Activated CD8-positive, alpha-beta memory T cell treated with anti-CD3 and anti-CD28 coated beads for 48 hours (primary cell): ENCODE results near the gene PGGHG.
"Not testable (repeated sequence)": the region's sequence is repeated elsewhere in the genome, so short reads cannot be mapped to it uniquely, and the experiment has no call there.

Source experiments
- DNase-seq, 3 experiments: peaks; one replicate each; pipeline ENCODE4 v3.0.0-alpha.2; 2020; ENCODE audit warnings: low read depth in 2 of 3, low spot score in 2 of 3

PGGHG gene

DNA sequence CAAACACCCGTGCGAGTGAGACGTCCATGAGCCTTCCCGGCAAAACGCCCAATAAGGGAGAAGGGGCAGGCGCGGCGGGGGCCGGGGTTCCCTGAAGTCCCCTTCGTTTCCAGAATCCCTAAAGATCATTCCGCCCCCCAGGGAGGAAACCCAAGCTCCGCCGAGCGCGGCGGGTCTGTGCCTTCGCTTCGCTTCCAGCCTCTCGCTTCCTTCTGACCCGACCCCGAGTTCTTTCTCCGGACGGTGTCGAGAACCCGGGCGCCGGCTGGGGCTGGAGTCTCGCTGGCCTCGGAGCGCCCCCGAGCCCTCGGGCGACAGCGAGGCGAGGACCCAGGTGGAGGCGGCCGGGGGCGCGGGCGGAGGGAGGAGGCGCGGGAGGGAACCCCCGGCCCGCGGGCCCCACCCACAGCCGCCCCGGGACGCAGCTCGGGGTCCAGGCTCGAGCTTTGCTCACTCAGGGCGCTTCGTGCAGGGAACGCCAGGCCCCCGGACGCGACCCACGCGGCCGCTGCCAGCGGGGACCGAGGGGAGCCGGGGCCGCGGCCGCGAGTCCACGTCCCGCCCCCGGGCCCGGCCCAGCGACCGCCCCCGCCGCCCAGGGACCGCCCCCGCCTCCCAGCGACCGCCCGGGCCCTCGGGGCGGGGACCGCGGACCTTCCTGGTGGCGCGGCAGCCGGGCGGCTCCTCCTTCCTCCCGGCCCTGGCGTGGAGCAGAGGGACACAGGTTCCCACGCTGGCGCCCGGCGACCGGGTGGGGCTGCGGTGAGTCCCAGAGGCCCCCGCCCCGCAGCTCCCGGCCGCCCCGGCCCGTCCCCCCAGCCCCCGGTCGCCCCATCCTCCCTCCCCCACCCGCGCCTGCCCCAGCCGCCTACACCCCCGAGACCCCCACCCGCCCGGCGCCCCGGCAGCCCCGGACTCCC lies at the start of gene PGGHG:
PGGHG (plus strand) TSS at position 649 of the 920 bp plus-strand sequence. CDS start 691 bp downstream, outside the sequence.
- DNase-seq = no peak

DNA sequence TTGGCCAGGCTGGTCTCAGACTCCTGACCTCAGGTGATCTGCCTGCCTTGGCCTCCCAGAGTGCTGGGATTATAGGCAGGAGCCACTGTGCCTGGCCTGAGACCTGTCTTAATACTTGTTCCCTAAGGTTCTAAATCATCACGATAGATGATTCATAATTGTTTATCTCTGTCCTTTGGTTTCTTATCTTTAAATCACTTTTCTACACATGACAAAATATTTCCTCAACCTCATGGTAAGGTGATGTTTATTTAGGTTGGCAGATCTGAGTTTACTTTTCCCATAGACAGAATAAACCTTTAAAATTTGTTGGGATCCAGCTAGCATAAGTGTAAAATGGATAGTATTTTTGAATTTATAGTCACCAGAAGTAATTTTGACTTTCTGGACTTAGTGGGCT lies 48.6 kb upstream of the PGGHG start:
- no peak for DNase-seq

DNA sequence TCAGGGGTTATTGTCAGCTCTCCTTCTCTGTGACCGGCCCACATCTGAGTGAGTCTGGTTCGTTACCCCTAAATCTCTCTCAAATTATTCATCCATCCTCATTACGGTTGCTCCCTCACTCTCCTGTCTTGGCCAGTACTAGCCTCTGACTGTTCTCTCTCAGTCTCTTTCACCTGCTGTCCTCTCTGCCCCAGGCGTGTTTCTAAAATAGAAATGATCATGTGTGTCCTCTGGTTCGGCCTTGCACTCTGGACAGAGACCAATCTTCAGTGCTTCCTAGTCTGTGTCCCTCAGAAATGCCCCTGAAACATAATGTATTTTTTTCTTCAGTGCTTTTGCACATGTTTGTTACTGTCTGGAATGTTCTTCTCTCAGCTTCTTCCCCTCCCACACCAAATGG lies 47.3 kb upstream of the PGGHG start:
- no peak for DNase-seq

DNA sequence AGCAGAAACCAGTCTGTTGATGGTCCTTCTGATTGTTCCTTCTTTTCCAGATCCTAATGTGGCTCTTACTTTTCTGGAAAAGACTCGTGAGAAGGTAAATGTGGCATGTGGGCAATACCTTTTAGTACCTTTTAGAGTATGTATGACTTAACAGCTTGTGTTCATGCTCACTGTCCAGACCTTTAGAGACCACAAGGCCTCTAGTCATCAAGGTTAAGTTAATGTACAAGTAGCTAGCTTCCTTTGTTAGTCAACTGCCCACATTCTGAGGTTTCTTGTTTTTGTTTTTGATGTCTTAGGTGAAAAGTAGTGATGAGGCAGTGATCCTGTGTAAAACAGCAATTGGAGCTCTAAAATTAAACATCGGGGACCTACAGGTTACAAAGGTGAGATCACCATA lies 44.5 kb upstream of the PGGHG start:
- DNase-seq = no peak

DNA sequence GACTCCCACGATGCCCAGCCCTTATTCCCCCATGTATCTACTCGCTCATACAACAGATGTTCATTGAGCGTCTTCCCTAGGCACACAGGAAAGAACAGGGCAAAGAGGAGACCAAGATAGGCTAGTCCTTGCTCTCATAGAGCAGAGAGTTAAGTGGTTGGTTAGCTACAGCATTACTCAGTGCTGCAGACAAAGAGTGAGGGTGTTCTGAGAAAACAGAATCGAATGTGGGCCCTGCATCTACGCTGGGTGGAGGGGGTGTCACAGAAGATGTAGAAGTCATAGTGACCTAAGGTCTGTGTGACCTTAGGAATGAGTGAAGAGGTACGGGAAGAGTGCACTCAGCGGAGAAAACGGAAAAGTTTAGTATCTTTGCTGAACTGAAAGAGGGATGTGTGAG lies 39.9 kb upstream of the PGGHG start:
- DNase-seq = no peak

DNA sequence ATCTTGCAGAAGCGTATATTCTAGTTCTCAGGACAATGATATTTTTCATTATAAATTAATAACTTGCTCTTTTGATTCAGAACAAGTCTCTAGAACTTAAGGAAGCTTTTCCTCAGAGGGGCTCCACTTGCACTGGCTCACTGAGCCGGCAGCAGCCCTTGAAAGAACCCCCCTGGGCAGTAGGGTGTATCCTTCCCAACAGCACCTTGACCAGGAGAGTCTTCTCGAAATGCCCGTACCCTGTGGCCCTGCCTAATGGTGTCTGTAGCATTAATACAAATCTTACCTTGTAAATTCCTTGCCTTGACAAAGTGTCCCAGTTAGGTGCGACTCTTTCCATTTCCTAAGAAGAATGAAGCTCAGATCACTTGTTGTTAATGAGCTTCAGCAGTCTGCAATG lies 38.7 kb upstream of the PGGHG start:
- no peak for DNase-seq

DNA sequence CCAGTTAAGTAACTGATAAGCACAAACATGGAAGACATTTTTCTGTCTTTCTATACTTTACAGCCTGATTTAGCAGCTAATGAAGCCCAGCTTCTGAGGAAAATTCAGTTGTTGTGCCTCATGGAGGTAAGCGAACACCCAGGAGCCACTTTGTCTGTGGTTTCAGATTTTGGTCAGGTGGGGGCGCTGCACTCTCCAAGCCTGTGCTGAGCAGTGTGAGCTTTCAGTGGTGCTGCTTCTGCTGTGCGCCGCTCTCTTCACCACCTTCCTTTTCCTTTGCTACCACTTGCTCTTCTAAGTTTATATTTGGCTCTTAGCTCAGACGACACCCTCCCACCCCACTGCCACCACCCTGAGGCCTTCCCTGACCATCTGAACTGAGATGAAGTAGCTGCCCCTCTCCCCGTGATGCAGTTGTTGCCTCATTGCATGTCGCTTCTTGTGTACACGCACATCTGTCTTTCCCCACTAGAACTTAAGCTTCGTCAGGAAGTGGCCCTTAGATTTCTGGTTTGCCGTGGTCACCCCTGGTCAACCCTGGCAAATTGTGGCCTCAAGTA lies 38.1 kb upstream of the PGGHG start:
- DNase-seq = peak in 1 of 3 experiments; percentile 65

DNA sequence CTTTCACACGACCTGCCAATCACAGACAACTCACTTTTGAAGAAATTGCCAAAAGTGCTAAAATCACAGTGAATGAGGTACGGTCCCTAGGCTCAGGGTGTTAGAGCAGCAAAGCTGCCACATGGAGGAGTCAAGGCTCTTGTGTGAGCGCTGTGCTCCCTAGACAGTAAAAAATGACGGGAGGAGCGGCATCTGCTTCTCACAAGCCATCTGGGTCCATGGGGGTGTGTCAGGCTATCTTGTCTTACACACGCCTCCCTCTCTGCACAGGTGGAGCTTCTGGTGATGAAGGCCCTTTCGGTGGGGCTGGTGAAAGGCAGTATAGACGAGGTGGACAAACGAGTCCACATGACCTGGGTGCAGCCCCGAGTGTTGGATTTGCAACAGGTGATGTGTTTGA lies 37.4 kb upstream of the PGGHG start:
- DNase-seq = no peak

DNA sequence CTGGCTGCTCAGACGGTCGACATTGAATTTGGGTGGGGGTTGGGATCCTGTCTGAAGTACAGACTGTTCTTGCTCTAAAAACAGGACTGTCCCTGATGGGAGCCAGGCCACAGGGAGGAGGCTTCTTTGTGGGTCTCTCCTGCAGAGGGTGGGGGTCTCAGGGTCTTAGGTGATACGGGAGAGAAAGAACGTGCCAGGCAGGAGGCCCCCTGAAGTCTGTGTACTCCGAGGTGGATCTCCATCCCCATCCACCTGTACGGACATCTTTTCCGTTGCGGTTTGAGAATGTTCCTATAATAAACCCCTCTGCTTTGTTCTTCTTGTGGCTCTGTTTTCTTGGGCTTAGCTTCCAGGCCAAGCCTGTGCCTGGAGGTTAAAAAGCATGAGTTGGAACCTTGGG lies 36.3 kb upstream of the PGGHG start:
- DNase-seq = no peak

DNA sequence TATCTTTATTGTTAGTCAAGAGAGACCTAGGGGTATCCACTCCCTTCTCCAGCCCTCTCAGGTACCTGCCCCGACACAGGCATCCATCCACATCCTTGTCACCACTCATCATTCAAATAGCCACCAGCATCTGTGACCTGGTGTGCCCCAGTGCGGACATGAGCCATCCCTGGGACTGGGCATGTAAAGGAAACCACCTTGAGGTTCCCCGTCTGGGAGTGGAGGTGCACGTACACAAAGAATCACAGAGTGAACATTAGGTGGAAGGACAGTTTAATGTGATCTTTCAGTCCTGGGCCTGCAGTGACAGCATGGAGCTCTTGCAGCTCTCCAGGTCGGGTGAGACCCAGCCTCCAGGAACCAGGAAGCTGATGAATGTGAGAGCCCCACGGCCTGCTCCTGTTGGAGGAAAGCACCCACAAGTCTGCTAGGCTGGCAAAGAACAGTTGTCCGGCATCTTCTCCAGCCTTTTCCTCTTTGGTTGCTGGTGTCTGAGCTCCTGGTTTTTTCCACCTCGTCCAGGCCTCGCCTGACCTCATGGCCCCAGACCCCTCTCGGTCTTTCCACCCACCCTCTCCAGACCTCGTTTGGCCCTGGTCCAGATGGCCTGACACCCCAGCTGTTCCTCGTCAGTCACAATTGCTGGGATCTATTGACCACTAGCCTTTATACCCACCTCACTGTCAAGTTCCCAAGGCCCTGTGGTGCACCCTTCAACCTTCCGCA lies 35.6 kb upstream of the PGGHG start:
- DNase-seq = no peak

DNA sequence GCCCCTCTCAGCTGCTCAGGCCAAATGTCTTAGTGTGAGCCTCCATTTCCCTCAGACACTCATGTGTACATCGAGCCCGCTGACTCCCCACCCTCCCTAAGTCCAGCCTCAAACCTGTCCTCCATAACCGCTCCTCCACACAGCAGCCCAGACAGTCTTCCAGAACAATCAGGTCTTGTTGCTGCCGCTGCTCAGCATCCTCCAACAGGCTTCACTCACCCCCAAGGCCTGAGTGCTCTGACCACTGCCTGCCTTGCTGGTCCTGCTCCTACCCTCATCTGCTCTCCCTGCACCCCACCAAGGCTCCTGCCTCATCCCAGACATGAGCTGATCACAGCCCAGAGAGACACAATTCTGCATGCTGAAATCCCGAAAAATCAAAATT lies 35.0 kb upstream of the PGGHG start:
- DNase-seq = no peak

DNA sequence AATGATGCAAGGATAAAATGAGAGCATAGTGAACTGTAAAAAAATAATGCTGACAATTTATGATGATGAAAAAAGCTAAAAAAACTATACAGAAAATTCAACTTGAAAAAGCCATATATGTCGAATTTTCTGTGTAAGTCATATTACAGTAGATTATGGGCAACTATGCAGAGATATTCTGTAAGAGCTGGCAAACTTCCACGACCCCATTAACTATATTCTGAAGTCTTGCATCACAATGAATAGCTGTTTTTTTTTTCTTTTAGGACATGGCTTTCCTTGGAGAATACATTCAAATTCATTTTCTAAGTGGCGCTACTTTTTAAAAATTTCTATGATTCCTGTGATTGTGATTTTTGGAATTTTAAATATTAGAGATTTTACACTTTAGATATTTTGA lies 33.8 kb upstream of the PGGHG start:
- DNase-seq = no peak

DNA sequence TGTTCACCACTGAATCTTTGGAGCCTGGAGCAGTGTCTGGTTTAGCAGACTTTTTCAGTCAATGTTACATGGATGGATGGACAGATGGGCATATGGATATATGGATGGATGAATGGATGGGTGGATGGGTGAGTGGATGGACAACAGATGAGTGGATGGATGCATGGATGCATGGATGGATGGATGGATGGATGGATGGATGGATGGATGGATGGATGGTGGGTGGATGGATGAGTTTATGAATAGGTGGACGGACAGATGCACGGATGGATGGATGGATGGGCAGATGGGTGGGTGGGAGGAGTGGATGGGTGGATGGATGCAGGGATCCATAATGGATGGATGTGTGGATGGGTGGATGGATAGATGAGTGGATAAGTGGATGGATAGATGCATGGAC lies 33.1 kb upstream of the PGGHG start:
- DNase-seq = no peak

DNA sequence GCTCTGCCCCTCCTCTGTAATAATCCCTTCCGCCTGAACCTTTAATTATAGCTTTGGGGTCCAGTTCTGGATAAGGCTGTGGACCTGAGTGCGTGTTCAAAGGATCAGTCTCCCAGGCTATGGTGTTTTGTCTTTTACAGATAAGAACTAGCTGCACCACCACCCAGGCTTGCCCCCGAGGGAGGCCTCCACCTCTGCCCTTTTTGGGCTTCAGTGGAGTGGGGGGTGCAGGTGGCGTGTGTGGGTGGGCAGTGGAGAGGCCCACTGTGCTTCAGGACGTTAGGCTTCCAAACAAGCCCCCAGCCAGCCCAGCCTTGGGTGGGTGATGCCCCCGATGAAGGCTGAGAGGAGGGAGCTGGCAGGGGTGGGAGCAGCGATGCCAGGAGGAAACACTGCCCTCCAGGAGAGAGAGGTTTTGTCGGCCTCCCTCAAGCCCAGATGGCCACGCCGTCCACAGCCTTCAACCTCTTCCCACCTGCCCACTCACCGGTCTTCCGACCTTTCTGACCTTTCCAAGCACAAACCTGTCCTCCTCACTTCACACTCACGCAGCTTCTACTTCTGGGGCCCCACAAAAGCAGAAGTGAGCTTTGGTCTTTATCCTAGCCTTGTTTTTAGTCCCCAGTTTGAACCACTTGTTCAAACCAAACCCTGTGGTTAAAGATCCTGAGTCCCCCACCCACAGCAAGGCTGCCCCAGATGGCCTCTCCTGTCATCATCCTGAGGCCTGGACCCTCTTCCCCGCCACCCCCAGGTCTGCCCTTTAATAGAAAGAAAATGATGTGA lies 31.8 kb upstream of the PGGHG start:
- no peak for DNase-seq

DNA sequence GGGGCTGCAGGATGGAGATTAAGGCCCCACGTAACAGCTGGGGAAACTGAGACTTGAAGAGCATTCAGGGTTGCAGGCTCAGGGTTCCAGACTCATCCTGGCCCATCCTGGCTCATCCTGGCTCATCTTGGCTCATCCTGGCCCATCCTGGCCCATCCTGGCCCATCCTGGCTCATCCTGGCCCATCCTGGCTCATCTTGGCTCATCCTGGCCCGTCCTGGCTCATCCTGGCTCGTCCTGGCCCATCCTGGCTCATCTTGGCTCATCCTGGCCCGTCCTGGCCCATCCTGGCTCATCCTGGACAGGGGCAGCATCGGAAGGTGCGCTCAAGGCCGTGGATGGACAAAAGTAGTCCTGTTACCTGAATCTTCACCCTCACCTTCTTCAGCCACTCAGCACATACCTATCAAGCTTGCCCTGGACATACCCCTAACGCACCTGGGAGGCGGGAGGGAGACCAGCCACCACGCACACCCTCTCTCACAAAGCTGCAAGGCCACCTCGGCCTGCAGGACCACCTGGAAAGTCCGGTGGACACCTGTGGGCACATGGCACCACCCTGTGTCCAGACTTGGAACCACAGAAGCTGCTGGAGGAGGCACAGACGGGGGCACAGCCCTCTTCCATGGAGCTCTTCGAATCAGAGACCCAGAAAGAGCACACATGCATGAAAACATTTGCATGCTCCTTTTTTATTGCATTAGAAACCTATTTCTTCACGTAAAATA lies 31.0 kb upstream of the PGGHG start:
- no peak for DNase-seq

DNA sequence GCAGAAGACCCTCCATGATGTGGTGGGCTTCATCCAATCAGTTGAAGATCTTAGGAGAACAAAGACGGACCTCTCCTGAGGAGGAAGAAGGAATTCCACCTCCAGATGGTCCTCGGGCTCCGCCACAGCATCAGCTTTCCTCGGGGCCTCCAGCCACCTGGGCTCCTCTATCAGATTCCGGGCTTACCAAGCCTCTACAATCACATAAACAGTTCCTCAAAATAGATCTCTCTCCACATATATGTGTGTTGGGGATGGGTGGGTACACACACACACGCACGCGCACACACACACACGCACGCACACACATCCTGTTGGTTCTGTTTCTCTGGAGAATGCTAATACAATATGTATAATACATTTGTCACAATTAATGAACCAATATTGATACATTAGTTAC lies 29.5 kb upstream of the PGGHG start:
- no peak for DNase-seq

DNA sequence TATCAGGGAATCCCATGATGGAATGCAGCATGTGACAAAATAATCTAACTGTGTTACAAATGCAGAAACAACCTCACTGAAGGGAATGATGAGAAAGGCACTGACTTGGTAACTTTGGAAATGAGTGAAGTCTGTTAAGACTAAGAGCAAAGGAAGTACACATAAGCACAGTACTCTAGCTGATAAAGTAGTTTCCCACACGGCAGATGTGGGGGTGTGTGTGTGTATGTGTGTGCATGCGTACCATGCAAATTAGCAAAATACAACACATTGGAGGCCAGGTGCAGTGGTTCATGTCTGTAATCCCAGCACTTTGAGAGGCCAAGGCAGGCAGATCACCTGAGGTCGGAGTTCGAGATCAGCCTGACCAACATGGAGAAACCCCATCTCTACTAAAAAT lies 27.3 kb upstream of the PGGHG start:
- DNase-seq = no peak

DNA sequence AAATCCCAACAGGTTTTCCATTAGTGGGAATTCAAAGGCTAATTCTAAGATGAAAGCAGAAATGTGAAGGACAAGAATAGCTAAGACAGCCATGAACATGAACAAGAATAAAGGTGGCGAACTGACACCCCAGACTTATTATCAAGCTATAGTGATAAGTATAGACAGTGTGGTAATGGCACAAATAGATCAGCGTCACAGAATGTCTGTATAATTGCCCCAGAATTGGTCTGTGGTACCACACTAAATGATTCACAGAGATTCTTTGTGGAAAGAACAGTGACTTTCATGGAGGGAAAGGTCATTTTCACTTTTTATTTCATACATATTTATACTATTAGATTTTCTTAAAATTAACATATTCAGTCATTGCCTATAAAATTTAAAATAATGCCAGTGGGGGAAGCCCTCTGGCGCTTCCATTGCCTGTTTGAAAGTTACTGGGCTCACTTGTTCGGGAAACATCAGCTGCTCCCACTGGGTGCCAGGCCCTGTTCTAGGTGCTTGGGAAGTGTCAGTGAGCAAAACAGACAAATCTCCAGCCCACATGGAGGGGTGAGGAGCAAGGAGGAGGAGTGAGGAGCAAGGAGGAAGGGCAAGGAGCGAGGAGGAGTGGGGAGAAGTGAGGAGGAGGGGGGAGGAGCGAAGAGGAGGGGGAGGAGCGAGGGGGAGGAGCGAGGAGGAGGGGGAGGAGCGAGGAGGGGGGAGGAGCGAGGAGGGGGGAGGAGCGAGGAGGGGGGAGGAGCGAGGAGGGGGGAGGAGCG lies 22.1 kb upstream of the PGGHG start:
- DNase-seq = no peak

DNA sequence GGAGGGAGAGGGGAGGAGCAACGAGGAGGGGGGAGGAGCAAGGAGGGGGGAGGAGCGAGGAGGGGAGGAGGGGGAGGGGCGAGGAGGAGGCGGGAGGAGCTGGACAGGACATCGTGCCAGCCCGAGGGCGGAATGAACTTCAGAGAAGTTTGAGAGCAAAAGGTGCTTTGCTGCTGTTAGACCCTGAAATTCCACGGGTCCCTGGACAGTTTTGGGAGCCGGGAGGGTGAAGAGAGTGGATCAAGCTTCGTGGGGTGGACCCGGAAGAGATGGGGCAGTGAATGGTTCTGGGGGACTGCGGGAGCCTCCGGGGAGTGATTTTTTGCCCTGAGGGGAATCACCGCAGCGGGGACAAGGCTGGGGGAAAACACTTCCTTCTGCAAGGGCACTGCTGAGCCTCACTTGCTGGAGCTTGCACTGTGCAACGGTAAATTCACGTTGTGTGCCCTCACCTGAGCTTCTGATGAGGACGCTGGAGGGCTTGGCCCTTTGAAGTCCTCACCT lies 21.4 kb upstream of the PGGHG start:
- no peak for DNase-seq

DNA sequence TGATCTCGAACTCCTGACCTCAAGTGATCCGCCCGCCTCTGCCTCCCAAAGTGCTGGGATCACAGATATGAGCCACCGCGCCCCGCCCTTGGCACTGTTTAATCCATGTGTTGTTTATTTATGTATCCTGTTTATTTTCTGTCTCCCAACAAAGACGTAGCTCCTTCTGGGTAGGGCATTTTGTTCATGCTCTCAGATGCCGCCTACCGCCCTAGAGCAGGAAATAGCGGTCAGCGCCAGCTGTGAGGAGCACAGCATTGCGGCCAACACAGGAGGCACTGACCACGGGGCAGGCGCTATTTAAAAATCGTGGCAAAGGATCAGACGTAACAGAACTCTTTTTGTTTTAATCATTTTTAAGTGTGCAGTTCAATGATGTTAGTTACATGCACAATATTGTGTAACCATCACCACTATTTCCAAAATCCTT lies 20.2 kb upstream of the PGGHG start:
- DNase-seq = not testable (repeated sequence)
